Gastrocnemius medialis (tissue), 4 donors: ENCODE results near the gene ALDH1B1. TPM values are rescaled to one million over a fixed set of nuclear protein-coding genes. Genes with fewer than 3 reads are reported as not detected.

Experiments used
- ATAC-seq, 2 donors: fragments of 150-250 bp; one replicate each; pipeline ENCODE4 v1.9.1; 2016
- DNase-seq, 2 donors: peaks; one replicate each; pipeline ENCODE4 v3.0.0-alpha.2; 2019
- H3K27ac ChIP-seq, 4 donors: fragments of 200-600 bp; sonication (generic); 1 replicate in 1 of 4; 2 replicates in 3 of 4; pipeline ENCODE4 v1.5.1; 2016 to 2018; ENCODE audit warnings: mild to moderate bottlenecking in 2 of 4, moderate library complexity in 1 of 4
- H3K27me3 ChIP-seq, 3 donors: fragments of 200-600 bp; sonication (generic) in 2 of 3; 1 replicate in 1 of 3; 2 replicates in 2 of 3; pipeline versions ENCODE4 v1.5.1 to v1.6.0; 2016 to 2019; ENCODE audit warnings: mild to moderate bottlenecking in 1 of 3, moderate library complexity in 1 of 3
- H3K36me3 ChIP-seq, 2 donors: fragments of 200-600 bp; sonication (generic) in 1 of 2; one replicate each; pipeline ENCODE4 v1.5.1; 2017 to 2018
- H3K4me1 ChIP-seq, 2 donors: fragments of 200-600 bp; sonication (generic) in 1 of 2; one replicate each; pipeline ENCODE4 v1.5.1; 2016 to 2017; ENCODE audit warnings: mild to moderate bottlenecking in 2 of 2
- H3K4me3 ChIP-seq, 4 donors: fragments of 200-600 bp; sonication (generic) in 3 of 4; 1 replicate in 1 of 4; 2 replicates in 3 of 4; pipeline ENCODE4 v1.5.1; 2016 to 2019; ENCODE audit warnings: mild to moderate bottlenecking in 2 of 4
- H3K9me3 ChIP-seq, 3 donors: fragments of 200-600 bp; sonication (generic) in 2 of 3; 1 replicate in 1 of 3; 2 replicates in 2 of 3; pipeline ENCODE4 v1.5.1; 2016 to 2019
- POLR2A ChIP-seq, 2 donors: fragments of 450-650 bp; IDR thresholded peaks; one replicate each; pipeline ENCODE4 v1.6.1; 2017; ENCODE audit warnings: antibody characterized with exemption in 2 of 2, mild to moderate bottlenecking in 2 of 2, moderate library complexity in 2 of 2
- in situ Hi-C, 4 donors: fragments of 200-750 bp; cut with MboI; loops; one replicate each; pipeline versions ENCODE4 v1.15.0 to v1.8.0; 2017; ENCODE audit warnings: low sequenced_read_pairs in 4 of 4
- intact Hi-C: fragments of 100-400 bp; cut with DNase I; formaldehyde crosslinking; loops from one replicate; pipeline ENCODE4 v1.15.1; 2023; ENCODE audit warnings: low total_unique reads
- total RNA-seq, 4 donors: library from RNA; depleted of rRNA; stranded (reverse); fragments of >200 nt; gene quantifications; one replicate each; pipeline versions ENCODE4 v1.1.0 to v1.2.3, GENCODE V29; 2016
- TF ChIP-seq, protein P1 (sequence below), 5 experiments: fragments of 450-650 bp in 3 of 5; fragments of 200-600 bp in 2 of 5; sonication (generic) in 2 of 5; IDR thresholded peaks in 4 of 5; conservative IDR thresholded peaks in 1 of 5; 1 replicate in 4 of 5; 2 replicates in 1 of 5; pipeline ENCODE4 v1.5.1; 2016 to 2019; ENCODE audit warnings: antibody characterized with exemption in 5 of 5, mild to moderate bottlenecking in 3 of 5, moderate library complexity in 3 of 5

The ALDH1B1 gene
- total RNA-seq, 4 donors from 2014 or later: 21.0 to 50.9 (median 36.0) TPM

DNA sequence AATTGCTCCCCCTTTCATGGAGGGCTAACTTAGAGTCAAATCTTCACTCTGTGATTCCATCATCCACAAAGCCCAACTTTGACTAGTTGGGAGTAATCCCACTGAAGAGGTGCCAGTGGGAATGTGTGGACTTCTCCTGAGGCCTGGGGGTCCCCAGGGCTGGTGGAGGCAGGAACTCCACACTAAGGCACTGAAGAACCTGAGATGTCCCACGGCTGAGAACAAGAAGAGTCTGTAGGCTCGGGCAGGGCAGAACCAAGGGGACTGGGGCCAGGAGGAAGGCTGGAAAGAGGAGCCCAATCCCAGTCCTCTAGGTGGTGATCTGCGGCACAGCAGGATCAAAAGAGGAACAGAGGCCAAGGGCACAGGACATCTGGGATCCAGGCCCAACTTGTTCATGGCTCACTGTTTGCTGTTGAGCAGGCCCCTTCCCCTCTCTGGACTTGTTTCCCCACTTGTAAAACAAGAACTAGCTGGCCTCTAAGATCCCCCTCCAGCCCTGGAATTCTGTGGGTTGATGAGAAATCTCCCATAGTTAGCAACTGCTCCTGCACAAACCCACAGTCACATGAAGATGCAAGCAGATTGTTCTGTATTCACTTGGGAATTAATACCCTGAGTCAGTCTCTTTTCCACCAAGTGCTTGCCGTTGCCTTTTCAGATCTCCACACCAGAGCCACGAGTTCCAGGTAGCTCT is 32.7 kb upstream of the ALDH1B1 start:
- ATAC-seq (no peak), DNase-seq (no peak)
- H3K4me1 ChIP-seq: peaks cover 2 to 4% of the 10 kb centered on the region in 2 donors
- intact Hi-C loops (loop anchor here (5.0 kb wide), 1 partner anchor 273 kb away; no protein-coding TSS in a partner anchor), in situ Hi-C loops (loop anchor here in 2 of 4 donors (5.0 to 25.0 kb wide), 4 partner anchors 47 to 445 kb away; no protein-coding TSS in a partner anchor)
- no peak overlapping the region for H3K27ac ChIP-seq
- H3K4me3 ChIP-seq: no peak overlapping the region
- no peaks in the 10 kb centered on the region for H3K36me3 ChIP-seq
- no peaks in the 10 kb centered on the region for H3K27me3 ChIP-seq
- H3K9me3 ChIP-seq: no peaks in the 10 kb centered on the region
- TF ChIP-seq POLR2A (IDR thresholded peaks at IDR 0.05): no peak
- TF ChIP-seq, protein P1, sequence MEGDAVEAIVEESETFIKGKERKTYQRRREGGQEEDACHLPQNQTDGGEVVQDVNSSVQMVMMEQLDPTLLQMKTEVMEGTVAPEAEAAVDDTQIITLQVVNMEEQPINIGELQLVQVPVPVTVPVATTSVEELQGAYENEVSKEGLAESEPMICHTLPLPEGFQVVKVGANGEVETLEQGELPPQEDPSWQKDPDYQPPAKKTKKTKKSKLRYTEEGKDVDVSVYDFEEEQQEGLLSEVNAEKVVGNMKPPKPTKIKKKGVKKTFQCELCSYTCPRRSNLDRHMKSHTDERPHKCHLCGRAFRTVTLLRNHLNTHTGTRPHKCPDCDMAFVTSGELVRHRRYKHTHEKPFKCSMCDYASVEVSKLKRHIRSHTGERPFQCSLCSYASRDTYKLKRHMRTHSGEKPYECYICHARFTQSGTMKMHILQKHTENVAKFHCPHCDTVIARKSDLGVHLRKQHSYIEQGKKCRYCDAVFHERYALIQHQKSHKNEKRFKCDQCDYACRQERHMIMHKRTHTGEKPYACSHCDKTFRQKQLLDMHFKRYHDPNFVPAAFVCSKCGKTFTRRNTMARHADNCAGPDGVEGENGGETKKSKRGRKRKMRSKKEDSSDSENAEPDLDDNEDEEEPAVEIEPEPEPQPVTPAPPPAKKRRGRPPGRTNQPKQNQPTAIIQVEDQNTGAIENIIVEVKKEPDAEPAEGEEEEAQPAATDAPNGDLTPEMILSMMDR (IDR thresholded peaks at IDR 0.05 in 4 of 5, conservative IDR thresholded peaks at IDR 0.05 in 1 of 5): no peak

DNA sequence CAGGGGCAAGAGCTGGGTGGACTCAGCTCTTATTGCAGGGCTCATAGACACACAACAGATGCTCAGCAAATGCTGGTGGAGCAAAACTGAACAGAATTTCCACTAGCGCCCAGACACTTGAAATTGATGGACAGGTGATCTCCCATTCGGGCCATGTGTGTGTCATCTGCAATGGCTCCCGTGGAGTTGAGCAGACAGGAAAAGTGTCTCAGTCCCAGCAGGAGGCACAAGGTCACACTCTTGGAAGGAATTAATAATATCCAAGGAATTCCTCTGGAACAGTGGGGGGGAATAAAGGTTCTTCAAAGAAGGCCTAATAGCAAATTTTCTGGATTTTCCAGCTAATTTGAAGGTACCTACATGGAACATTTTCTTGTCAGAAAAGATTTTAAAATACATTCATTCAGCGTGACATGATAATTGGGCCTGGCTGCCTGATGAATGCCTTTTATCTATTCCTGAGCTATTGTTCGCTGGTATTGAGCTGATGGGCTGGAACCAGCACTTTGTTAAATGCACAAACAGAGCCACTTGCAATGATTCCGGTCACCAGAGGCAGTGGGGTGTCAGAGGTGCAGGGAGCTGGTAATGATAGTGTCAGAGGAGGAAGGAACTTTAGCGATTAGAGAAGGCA is 31.5 kb upstream of the ALDH1B1 start:
- ATAC-seq: no peak
- H3K9me3 ChIP-seq: no peaks in the 10 kb centered on the region
- no peaks in the 10 kb centered on the region for H3K36me3 ChIP-seq
- TF ChIP-seq, protein P1 (IDR thresholded peaks at IDR 0.05 in 4 of 5, conservative IDR thresholded peaks at IDR 0.05 in 1 of 5): no peak
- TF ChIP-seq POLR2A (IDR thresholded peaks at IDR 0.05): no peak
- no peak for DNase-seq
- no peak overlapping the region for H3K4me3 ChIP-seq
- peaks cover 2 to 4% of the 10 kb centered on the region in 2 donors for H3K4me1 ChIP-seq
- intact Hi-C loops (loop anchor here (5.0 kb wide), 1 partner anchor 274 kb away; no protein-coding TSS in a partner anchor), in situ Hi-C loops (loop anchor here in 1 of 4 donors (10.0 to 25.0 kb wide), 2 partner anchors 249 to 446 kb away; no protein-coding TSS in a partner anchor)
- no peak overlapping the region for H3K27ac ChIP-seq
- no peaks in the 10 kb centered on the region for H3K27me3 ChIP-seq

DNA sequence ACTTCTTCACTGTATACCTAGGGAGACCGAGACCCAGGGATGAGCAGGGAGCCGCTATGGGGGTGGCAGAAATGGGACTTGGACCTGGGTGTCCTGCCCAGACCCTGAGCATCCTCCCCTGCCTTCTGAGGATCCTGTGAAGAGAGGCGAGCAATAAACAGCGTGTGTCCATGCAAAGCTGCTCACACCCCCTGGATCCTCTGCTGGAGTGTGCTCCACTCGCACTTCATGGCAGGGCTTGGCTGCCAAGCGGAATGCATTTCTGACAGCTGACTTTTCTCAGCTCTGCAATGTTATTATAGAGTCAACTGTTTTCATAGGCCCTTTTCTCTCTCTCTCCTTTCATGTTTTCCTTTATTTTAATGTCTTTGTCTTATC is 31.0 kb upstream of the ALDH1B1 start:
- TF ChIP-seq, protein P1 (IDR thresholded peaks at IDR 0.05 in 4 of 5, conservative IDR thresholded peaks at IDR 0.05 in 1 of 5): no peak
- Histone ChIP-seq H3K27ac (no peak overlapping the region), H3K9me3 (no peaks in the 10 kb centered on the region), H3K4me3 (no peak overlapping the region), H3K27me3 (no peaks in the 10 kb centered on the region), H3K36me3 (no peaks in the 10 kb centered on the region), H3K4me1 (peaks cover 2 to 4% of the 10 kb centered on the region in 2 donors)
- in situ Hi-C loops: loop anchor here in 1 of 4 donors (10.0 to 25.0 kb wide), 2 partner anchors 249 to 447 kb away; no protein-coding TSS in a partner anchor
- ATAC-seq (no peak), DNase-seq (no peak)
- intact Hi-C loops: loop anchor here (5.0 kb wide), 1 partner anchor 274 kb away; no protein-coding TSS in a partner anchor

DNA sequence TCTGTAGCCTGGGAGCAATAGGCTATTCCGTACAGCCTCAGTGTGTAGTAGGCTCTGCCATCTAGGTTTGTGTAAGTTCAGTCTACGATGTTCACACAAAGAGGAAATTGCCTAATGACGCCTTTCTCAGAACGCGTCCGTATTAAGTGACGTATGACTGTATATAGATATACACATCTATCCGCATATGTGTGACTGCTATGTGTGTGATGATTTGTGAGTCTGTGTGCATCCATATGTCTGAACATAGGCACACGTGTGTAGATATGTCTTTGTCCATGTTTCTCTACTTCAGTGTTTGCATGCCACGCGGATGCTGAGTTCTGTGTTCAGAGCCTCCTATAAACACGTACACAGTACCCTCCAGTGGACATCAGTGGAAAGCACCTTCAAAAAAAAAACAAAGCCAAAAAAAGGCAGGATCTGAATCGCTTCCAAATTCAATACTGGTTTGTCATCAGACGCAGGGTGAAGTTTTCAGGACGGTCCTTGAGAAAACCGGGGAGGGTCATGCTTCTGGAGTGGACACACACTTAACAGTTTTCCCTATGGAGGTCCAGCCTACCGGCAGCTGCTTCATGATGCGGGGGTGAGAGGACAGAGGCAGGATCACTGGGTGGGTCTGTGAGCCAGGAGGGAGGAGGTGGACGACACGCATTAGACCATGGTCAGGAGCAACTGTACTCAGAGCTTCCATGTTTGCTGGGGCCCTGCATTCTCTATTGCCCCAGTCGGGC is 29.5 kb upstream of the ALDH1B1 start:
- Histone ChIP-seq H3K9me3 (no peaks in the 10 kb centered on the region), H3K27ac (no peak overlapping the region), H3K36me3 (no peaks in the 10 kb centered on the region), H3K4me3 (peak overlapping the region in 1 of 4 donors; percentile 6), H3K4me1 (peaks cover 2 to 4% of the 10 kb centered on the region in 2 donors), H3K27me3 (no peaks in the 10 kb centered on the region)
- TF ChIP-seq POLR2A (IDR thresholded peaks at IDR 0.05): no peak
- TF ChIP-seq, protein P1 (IDR thresholded peaks at IDR 0.05 in 4 of 5, conservative IDR thresholded peaks at IDR 0.05 in 1 of 5): peak in 3 of 5 experiments; percentile 24 to 54 (median 48)
- no peak for DNase-seq
- intact Hi-C loops (loop anchor here (1.0 to 5.0 kb wide), 2 partner anchors 276 to 450 kb away; no protein-coding TSS in a partner anchor), in situ Hi-C loops (loop anchor here in 1 of 4 donors (10.0 to 25.0 kb wide), 2 partner anchors 251 to 448 kb away; no protein-coding TSS in a partner anchor)
- ATAC-seq: peak; percentile 64 to 84
